NCI-H187 (cell line): Measurements from ENCODE around the gene MYOT.
"Not testable (repeated sequence)": the region's sequence is repeated elsewhere in the genome, so short reads cannot be mapped to it uniquely, and the experiment has no call there.

Source experiments
- DNase-seq, 2 experiments: peaks; one replicate each; lab custom pipeline; 2025; lab: John Stamatoyannopoulos, UW

The MYOT gene

DNA sequence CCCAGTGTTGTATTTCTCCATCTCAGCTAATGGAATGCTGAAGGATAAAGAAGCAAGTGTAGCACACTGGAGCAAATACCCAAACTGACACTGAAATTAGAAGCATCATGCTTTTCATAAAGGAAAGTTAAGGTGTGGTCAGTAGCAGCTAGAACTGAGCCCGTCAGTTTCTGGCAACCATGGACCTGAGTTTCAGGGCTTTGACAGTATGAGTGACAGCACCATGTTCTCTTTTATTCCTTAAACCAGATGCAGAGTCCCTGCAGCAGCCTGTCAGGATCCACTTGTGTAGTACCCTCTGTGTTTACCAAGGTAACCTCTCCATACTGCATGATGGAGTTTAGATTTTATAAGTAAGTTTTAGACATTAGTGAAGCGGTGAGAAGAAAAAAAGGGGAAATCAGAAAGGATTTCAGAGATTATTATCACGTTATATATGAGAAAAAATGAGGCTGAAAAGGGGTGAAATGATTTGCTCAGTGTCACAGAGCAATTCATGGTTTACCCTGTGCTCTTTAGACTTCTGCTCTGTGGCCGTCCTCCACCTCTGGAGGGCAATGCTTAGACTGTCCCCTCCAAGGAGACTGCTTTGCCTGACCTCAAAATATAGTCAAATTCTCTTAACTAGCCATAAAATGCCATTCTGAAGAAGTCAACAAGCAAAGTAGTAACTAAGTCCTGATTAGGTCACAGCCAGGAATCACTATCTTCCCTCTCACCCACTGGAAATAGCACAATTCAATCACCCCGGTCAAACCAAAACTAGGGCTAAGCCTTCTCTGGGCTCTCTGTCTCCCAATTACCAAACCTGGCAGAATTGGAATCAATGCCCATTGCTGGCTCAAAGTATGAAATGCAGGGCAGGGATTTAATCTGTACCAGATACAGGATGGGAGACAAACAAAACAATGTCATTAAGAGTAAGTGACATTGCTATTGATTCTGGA lies 10.5 kb upstream of the MYOT start:
- no peak for DNase-seq

DNA sequence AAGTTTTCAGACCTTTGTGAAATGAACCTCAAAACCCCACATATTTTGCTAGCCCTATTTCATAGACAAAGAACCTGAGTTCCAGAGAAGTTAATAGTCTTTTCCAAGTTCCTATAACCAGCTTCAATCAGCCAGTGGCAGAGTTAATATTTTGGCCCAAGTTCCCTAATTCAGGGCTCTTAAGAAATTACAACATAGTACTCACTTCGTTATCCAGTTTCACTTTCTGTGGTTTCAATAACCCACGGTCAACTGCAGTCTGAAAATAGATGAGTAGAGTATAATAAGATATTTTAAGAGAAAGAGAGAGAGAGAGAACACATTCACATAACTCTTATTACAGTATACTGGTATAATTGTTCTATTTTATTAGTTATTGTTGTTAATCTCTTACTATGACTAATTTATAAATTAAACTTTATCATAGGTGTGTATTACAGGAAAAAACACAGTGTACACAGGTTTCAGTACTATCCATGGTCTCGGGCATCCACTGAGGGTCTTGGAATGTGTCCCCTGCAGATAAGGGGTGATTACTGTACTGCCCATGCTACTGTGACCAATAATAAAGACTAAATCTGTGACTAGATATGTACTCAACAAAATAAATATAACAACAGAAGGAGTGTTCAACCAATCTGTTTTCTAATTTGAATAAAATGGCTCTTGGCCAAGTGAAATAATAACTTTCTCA lies 9.3 kb upstream of the MYOT start:
- no peak for DNase-seq

DNA sequence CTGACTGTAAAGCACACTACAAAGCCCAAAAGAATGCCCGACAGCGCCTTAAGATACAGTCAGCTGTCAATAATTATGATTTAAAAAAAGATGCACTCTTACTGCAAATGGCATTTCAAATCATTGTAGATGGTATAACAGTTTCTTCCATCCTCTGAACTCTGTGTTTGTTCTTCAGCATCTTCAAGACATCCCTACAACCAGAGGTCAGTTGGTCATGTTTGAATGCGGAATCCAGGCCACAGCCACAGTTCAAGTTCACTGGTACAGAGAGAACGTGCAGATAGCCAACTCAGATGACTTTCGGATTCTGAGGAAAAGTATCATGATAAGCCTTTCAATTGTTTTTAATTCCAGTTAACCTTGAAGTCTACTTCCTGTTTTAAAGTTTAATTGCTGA lies 8.7 kb upstream of the MYOT start:
- DNase-seq: no peak

DNA sequence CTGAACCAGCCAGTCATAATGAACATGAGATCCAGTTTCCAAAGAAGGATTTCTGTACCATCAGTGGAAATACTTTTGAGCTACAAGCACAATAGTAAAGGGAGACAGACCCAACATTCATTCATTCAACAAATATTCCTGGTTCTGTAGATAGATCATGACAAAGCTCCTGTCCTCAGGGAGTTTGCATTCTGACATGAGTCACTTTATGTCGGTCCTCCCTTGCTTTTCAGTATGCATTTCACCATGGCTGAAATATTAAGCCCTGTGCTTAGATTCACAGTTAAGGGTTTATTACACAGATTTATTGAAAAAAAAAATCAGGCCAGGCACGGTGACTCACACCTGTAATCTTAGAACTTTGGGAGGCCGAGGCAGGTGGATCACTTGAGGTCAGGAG lies 5.4 kb upstream of the MYOT start:
- no peak for DNase-seq

DNA sequence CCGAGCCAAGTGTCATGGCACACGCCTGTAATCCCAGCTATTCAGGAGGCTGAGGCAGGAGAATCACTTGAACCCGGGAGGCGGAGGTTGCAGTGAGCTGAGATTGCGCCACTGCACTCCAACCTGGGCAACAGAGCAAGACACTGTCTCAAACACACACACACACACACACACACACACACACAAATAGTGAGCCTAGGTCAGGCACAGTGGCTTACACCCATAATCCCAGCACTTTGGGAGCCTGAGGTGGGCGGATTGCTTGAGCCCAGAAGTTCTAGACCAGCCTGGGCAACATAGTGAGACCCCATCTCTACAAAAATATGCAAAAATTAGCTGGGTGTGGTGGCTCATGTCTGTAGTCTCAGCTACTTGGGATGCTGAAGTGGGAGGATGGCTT lies 4.0 kb upstream of the MYOT start:
- DNase-seq: not testable (repeated sequence)

DNA sequence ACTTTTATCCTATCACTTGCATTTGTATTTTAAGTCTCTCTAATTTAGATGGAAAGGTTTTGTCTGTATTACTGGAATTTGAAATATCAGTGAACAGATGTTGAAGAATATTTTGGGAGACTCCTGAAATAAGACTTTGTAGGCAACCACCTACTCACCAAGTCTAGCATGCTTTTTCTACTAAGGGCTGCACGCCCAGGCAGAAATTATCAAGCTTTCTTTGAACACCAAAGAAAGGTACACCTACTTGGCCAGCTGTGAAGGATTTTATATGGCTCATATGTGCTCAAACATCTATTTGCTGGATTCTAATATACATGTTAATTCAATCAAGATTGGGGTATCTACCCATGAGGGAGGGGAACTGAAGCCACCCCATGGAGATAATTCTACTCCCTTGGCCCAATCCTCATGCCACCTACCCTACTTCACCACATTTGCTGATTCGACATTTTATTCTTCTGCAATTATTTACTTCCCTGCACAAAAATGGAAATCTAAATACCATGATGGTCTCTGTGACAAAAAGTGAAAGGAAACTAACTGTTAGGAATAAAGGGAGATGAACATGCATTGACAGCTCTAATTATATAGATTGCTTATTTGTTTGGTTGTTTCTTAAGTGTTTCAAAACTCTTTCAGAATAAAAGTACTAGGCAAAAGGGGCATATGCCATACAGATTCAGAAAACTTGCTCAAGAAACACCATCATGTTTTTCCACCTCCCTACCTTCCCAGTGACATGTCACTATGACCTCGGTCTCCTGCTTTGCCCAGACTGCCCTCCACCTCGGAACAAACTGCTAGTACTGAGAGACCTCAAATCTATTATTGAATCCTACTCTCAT lies 895 bp upstream of the MYOT start:
- no peak for DNase-seq

DNA sequence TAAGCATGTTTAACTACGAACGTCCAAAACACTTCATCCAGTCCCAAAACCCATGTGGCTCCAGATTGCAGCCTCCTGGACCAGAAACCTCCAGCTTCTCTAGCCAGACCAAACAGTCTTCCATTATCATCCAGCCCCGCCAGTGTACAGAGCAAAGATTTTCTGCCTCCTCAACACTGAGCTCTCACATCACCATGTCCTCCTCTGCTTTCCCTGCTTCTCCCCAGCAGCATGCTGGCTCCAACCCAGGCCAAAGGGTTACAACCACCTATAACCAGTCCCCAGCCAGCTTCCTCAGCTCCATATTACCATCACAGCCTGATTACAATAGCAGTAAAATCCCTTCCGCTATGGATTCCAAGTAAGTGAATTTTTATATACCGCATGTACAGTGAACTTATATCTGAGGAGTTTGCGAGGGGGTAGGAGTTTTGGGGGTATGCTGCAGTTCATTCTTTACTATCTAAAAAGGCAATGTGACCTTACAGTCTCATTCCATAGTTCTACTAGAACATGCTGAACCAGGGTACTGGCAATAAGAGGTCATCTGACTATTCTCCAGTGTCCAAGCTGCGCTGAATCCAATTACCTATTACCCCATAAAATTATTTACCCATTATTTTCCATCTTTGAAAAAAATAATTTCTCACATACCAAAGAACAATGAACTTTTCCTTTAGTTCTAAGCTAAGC lies 3.1 kb downstream of the MYOT start:
- no peak for DNase-seq

DNA sequence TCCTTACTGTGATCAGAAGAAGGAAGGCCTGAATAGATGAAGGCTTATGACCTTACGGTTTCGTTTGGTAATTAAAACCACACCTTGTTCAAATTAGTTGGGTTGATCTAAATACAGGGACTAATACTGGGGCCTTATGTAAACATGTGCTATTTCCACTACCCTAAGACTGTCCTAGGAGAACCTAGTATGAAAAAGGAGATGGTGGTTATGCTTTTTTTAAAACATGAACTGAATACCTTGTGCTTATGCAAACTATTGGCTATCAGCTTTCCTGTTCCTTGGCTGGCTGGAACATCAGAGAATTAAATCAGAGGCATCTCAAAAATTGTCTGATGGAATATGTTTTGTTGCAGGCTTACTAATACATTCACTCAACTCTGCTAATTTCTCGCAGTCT lies 3.9 kb downstream of the MYOT start:
- no peak for DNase-seq

DNA sequence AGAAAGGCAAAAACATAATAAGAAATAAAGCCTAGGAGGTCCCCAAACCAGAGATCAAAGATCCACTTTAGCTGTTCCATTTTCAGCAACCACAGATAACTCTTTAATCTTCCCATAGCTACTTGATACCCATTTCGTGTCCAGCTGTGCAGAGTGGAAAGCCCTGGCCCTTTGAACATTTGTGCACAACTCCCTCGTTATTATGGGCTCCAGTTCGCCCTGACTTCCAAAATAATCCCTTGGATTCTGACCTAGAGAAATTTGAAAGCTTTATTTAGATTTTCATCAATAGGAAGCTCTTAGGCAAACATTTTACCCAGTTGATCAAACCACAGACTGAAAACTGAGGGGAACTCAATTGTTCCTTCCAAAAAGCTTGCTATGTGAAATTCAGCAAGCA lies 4.8 kb downstream of the MYOT start:
- no peak for DNase-seq

DNA sequence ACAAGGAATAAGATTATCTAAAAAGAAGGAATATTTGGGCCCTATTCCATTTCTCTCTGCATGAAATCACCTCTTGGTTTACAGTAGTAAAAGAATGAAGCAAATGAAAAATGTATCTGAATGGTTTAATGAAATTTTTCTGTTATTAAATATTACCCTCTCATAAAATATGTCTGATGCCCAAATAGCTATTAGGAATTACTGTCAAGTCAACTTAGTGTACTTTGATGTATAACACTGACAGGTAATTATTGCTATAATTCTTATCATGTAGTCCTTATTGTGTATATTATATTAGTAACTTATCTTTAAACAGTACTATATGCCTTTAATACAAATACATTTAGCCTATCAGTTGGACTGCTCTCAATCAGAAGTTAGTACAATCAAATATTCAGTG lies 8.4 kb downstream of the MYOT start:
- DNase-seq: no peak

DNA sequence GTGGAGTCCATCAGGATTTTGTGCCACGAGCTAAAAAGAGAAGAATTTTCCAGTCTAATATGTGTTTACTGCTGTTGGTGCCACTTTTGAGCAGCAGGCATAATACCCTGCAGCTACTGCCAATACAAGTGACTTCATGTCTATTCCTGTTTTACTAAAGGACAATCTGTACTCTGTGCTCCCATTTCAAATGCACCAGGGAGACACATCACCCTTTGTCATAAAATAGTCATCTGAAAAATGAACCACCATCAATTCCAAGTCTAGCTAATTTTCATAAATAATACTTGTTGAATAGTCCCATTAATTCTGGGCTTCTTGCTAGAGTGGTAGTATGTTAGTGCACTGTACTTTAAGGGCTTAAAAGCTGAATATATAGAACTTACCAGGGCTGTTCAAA lies 12.7 kb downstream of the MYOT start:
- no peak for DNase-seq

DNA sequence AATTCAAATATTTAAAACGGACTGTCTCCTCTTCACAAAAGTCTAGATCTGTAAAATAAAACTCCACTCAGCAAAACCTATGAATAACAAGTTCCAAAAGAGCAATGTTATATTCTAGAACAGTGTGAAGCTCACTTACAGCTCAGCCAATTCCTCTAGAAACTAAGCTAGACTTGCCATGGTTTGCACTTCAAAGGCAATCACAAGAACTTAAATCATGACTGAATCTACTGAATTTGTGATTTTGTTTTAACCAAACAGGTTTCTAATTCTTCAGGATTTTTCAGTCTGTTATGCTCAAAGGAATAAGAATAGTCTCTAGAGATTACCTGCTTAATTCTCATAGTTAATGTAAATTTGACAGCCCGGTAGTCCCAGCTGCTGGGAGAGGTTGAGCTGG lies 20.2 kb downstream of the MYOT start:
- DNase-seq: no peak

DNA sequence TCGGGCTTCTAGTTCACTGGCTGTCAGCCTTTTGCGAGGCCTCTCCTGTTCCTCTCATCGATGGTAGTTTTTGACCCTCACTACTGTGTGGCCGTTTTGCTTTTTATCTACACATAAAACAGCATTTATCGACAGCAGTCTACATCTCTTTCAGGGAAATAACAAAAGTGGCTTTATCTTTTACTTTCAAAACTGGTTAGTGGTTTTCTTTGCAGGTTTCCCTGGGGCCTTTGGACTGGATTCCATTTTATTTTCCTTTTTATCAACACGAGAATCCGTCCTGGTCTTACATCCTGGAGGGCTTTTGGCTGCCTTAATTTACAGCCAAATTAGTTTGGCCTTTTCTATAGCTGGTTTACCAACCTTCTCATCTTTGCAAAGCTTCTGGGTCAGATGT lies 20.8 kb downstream of the MYOT start:
- no peak for DNase-seq

DNA sequence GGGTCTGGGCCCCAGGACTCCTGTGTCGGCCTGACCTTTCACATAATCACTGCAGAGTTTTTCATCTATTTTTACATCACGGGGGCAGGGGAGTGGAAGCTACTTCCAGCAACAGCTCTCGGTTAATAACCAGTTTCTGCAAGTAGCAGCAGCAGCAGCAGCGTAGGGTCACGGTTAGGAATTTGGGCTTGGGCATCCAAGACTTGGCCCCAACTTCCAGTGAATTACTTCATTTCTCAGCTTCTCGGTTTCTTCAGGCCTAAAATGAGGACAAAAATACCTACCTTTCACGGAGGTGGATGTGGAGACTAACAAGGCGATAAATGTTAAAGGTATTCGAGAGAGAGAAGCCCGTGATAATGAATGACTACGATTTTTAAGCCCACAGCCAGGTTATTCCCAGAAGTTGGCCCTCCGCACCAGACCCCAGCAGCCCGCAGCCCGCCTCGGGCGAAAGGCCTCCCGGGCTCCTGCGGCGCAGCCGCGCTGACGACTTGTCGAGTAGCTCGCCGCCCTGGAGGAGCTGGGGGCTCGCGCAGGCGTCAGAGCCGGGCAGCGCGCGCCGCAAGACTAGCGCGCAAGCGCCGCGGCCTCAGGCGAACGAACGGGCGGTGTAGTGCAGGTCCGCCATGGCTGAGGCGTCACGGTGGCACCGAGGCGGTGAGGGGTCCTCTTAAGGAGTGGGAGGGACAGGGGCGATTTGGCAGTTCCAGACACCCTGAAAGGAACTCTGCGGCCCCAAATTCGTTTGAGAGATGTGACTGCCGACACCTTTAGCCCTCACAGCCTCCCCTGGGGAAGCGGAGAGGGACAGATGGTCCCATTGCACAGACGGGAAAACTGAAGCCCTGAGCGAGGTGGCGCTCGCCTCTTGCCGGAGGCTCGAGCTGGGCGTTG lies 21.5 kb downstream of the MYOT start, which contains the start of gene PKD2L2:
Gene PKD2L2 (plus strand): TSS at position 595 of the 897 bp plus-strand sequence. CDS start 35 bp downstream, at position 630.
- DNase-seq: no peak

DNA sequence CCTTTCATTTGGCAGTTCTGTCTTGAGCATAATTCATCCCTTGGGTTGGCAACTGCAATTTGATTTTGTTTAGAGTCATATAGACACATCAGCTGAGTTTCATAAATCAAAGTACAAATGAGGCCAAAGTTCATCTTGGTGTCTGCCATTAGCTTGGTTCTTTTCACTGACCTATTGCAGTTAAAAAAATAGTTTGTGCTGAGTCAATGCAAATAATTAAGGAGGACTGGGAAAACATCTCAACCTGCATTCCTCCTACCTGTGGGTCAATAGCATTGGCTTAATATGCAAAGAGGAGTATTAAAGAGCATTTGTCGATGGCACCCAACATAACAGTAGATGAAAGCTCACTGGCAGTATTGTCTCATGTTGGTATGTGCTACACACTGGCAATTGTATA lies 23.2 kb downstream of the MYOT start:
- DNase-seq: no peak

DNA sequence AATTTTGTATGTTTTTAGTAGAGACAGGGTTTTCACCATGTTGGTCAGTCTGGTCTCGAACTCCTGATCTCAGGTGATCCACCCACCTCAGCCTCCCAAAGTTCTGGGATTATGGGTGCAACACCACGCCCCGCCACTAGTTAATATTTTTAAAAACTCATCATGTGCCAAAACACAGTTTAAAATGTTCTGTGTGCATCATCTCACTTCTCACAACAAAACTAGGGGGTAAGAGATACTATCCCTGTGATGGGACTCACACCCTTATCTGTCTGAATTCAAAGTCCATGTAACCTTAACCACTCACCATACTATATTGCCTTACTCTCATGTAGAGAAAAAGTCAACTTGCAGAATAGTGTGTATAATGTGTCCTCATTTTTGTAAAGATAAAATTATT lies 24.2 kb downstream of the MYOT start:
- no peak for DNase-seq

DNA sequence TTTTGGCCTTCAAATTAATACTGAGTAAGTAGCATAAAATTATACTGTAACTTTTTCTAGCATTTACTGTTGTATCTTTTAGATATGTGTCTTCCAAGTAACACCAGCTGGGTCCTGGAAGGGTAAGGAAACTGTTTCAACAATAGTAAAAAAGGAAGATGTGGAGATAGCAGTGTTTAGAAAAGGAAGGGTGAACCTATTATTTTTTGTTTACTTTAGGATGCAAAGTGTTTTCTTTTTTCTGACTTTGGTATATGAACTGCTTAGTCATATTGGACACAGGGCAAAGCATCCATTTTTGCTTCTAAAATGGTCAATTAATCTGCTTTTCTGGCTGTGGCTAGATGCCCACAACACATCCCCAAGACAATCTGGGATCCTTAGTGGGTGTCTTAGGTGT lies 26.9 kb downstream of the MYOT start:
- DNase-seq: no peak

DNA sequence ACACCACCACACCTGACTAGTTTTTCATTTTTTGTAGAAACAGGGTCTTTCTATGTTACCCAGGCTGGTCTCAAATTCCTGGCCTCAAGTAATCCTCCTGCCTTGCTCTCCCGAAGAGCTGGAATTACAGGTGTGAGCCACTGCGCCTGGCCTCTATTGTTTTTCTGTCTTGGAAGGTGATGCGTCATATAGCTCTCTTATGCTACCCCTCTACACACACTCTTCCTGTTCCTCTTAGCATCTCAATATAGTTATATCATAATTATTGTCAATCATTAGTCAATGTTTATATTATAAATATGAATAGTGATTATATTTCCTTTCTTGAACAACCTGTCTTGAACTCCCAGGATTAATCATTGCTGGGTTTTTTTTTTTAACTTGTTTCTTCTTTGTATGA lies 28.9 kb downstream of the MYOT start:
- DNase-seq: no peak

DNA sequence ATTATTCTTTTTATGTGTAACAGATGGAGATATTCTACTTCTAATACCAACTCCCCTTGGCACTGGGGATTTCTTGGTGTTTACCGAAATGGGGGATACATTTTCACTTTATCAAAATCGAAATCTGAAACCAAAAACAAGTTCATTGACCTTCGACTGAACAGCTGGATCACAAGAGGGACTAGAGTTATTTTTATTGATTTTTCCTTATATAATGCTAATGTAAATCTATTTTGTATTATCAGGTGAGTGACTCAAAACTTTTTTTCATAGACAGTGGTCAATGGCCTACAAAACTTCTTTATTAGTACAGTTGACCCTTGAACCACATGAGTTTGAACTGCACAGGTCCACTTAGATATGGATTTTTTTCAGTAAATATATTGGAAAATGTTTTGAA lies 31.8 kb downstream of the MYOT start:
- no peak for DNase-seq

DNA sequence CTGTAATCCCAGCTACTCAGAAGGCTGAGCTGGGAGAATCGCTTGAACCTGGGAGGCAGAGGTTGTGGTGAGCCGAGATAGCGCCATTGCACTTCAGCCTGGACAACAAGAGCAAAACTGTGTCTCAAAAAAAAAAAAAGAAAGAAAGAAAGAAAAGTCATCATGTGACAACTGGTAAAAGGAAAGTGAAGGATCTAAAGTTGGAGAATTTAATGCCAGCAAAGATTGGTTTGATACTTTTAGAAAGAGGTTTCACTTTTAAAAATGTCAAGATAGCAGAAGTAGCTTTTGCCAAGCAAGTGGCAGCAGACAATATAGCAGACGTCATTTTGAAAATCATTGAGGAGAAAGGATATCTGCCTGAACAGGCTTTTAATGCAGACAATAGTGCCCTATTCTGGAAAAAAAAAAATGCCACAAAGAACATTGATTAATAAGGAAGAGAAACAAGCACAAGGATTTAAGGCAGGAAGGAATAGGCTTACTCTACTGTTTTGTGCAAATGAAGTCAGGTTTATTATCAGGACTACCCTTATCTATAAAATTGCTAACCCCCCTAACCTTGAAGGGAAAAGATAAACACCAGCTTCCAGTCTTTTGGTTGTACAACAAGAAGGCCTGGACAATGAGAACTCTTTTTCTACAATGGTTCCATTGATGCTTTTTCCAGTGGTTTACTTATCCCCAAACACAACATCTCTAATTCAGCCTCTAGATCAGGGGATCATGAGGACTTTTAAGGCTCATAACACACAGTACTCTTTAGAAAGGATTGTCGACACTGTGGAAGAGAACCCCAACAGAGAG lies 33.6 kb downstream of the MYOT start:
- DNase-seq: no peak
